ENCODE results near the gene LSM2.
"Not testable (repeated sequence)": the region's sequence is repeated elsewhere in the genome, so short reads cannot be mapped to it uniquely, and the experiment has no call there.

Gene LSM2

GRCh38 chr6:31796993-31797385, 9.8 kb downstream of the LSM2 start:
- DNase-seq, result no peak

- peak; percentile 86 to 88 for DNase-seq
Measured at GRCh38 chr6:31795616-31796298, 11.0 kb downstream of the LSM2 start, which contains the start of gene VARS1. Gene VARS1, minus strand, starts transcription at chr6:31795752. Its CDS starts 535 bp downstream, at chr6:31795217.

- DNase-seq, result peak in 1 of 2 donors; percentile 27
Measured at GRCh38 chr6:31794866-31795615, 11.7 kb downstream of the LSM2 start.

- DNase-seq, result no peak
Measured at GRCh38 chr6:31794294-31794865, 12.4 kb downstream of the LSM2 start.

- not testable (repeated sequence) for DNase-seq
Measured at GRCh38 chr6:31793927-31794245, 12.9 kb downstream of the LSM2 start.

- DNase-seq, result no peak
Measured at GRCh38 chr6:31792761-31793171, 14.0 kb downstream of the LSM2 start.

- DNase-seq, result no peak
Measured at GRCh38 chr6:31792090-31792374, 14.7 kb downstream of the LSM2 start.

GRCh38 chr6:31791324-31792089, 15.3 kb downstream of the LSM2 start:
- DNase-seq, result peak; percentile 55 to 57

GRCh38 chr6:31785475-31785874, 21.3 kb downstream of the LSM2 start:
- no peak for DNase-seq

GRCh38 chr6:31784098-31784925, 22.5 kb downstream of the LSM2 start:
- no peak for DNase-seq

- DNase-seq, result no peak
Measured at GRCh38 chr6:31782126-31782855, 24.5 kb downstream of the LSM2 start.

- no peak for DNase-seq
Measured at GRCh38 chr6:31781244-31782125, 25.3 kb downstream of the LSM2 start.

GRCh38 chr6:31780507-31781243, 26.1 kb downstream of the LSM2 start:
- DNase-seq, result no peak

GRCh38 chr6:31779908-31780307, 26.9 kb downstream of the LSM2 start:
- DNase-seq, result no peak

GRCh38 chr6:31778999-31779885, 27.5 kb downstream of the LSM2 start:
- DNase-seq, result no peak

GRCh38 chr6:31778193-31778592, 28.6 kb downstream of the LSM2 start:
- no peak for DNase-seq

- DNase-seq, result no peak
Measured at GRCh38 chr6:31777667-31778050, 29.1 kb downstream of the LSM2 start.

GRCh38 chr6:31776989-31777666, 29.6 kb downstream of the LSM2 start, which contains the start of gene VWA7:
Gene VWA7, minus strand, starts transcription at chr6:31777328. Its CDS starts 549 bp downstream, at chr6:31776779.
- peak; percentile 79 to 84 for DNase-seq
